HepG2 (cell line): Measurements from ENCODE around the gene LTB4R. TPM values are rescaled to one million over a fixed set of nuclear protein-coding genes. Genes with fewer than 3 reads are reported as not detected.

ENCODE experiments used
- ATF7 ChIP-seq, 2 experiments: fragments of 450-650 bp in 1 of 2; sonication (generic) in 1 of 2; formaldehyde crosslinking in 1 of 2; IDR thresholded peaks; 2 replicates each; pipeline versions ENCODE4 v1.4.0 to v1.6.1; 2016 to 2020; ENCODE audit warnings: antibody characterized with exemption in 1 of 2, mild to moderate bottlenecking in 1 of 2, missing genetic modification reagents in 1 of 2
- CENPT ChIP-seq: sonication (generic); formaldehyde crosslinking; IDR thresholded peaks from 2 replicates; pipeline ENCODE4 v1.8.0; 2022; ENCODE audit warnings: low read depth, mild to moderate bottlenecking, moderate library complexity, missing genetic modification reagents
- EEA1 ChIP-seq: sonication (generic); formaldehyde crosslinking; IDR thresholded peaks from 2 replicates; pipeline ENCODE4 v1.5.1; 2020; ENCODE audit warnings: mild to moderate bottlenecking, missing genetic modification reagents, borderline replicate concordance
- HIVEP1 ChIP-seq: sonication (generic); formaldehyde crosslinking; IDR thresholded peaks from 2 replicates; pipeline ENCODE4 v1.4.0; 2020; ENCODE audit warnings: mild to moderate bottlenecking, missing genetic modification reagents
- KAT8 ChIP-seq: IDR thresholded peaks from 2 replicates; pipeline ENCODE4 v1.6.1; 2016; ENCODE audit warnings: missing genetic modification reagents, missing compliant biosample characterization
- MEF2D ChIP-seq: sonication (generic); formaldehyde crosslinking; IDR thresholded peaks from 2 replicates; pipeline ENCODE4 v1.5.1; 2020; ENCODE audit warnings: mild to moderate bottlenecking, missing genetic modification reagents
- MIXL1 ChIP-seq: IDR thresholded peaks from 2 replicates; pipeline ENCODE4 v1.6.1; 2016
- ONECUT2 ChIP-seq: sonication (generic); formaldehyde crosslinking; IDR thresholded peaks from 2 replicates; pipeline ENCODE4 v1.4.0; 2020; ENCODE audit warnings: missing genetic modification reagents
- RNF2 ChIP-seq: fragments of 450-650 bp; conservative IDR thresholded peaks from 2 replicates; pipeline ENCODE4 v1.6.1; 2016; ENCODE audit warnings: low read depth
- SETDB1 ChIP-seq: sonication (generic); formaldehyde crosslinking; IDR thresholded peaks from 2 replicates; pipeline ENCODE4 v1.5.1; 2020; ENCODE audit warnings: missing genetic modification reagents, mild to moderate bottlenecking, borderline replicate concordance
- SRSF1 ChIP-seq: fragments of 200-400 bp; formaldehyde crosslinking; optimal IDR thresholded peaks from 2 replicates; pipeline ENCODE3; 2017; ENCODE audit warnings: mild to moderate bottlenecking, low read depth, low read length, moderate library complexity
- THRA ChIP-seq: sonication (generic); formaldehyde crosslinking; IDR thresholded peaks from 2 replicates; pipeline ENCODE4 v1.4.0; 2020; ENCODE audit warnings: missing genetic modification reagents, borderline replicate concordance
- ZNF24 ChIP-seq: fragments of 450-650 bp; IDR thresholded peaks from 2 replicates; pipeline ENCODE4 v1.6.1; 2017; ENCODE audit warnings: antibody characterized with exemption, mild to moderate bottlenecking
- ZNF510 ChIP-seq: sonication (generic); formaldehyde crosslinking; IDR thresholded peaks from 2 replicates; pipeline ENCODE4 v1.4.0; 2020; ENCODE audit warnings: low read depth, mild to moderate bottlenecking, missing genetic modification reagents
- ZNF660 ChIP-seq: sonication (generic); formaldehyde crosslinking; IDR thresholded peaks from 2 replicates; pipeline ENCODE4 v1.5.1; 2020; ENCODE audit warnings: mild to moderate bottlenecking, low read depth, missing genetic modification reagents, borderline replicate concordance
- ZNF737 ChIP-seq: sonication (generic); formaldehyde crosslinking; IDR thresholded peaks from 2 replicates; pipeline ENCODE4 v1.5.0; 2020; ENCODE audit warnings: missing genetic modification reagents, mild to moderate bottlenecking, borderline replicate concordance
- ZNF83 ChIP-seq: sonication (generic); formaldehyde crosslinking; IDR thresholded peaks from 2 replicates; pipeline ENCODE4 v1.4.0; 2020; ENCODE audit warnings: missing genetic modification reagents, mild to moderate bottlenecking, borderline replicate concordance
- polyA plus RNA-seq, 8 experiments: library from polyadenylated mRNA; depleted of rRNA in 3 of 8; stranded (reverse) in 7 of 8; unstranded in 1 of 8; fragments of >200 nt; fragmentation: Illumina TruSeq in 4 of 8; extraction: Trizol in 4 of 8; gene quantifications; 2 replicates each; pipeline versions ENCODE4 v1.2.1 to v1.2.3, GENCODE V29; 2011 to 2016; ENCODE audit warnings: low read depth in 4 of 8, missing spikeins in 1 of 8, mixed read lengths in 1 of 8; ENCODE audit not compliant: insufficient read depth in 1 of 8
- total RNA-seq, 5 experiments: library from RNA; depleted of rRNA; stranded (reverse); fragments of >200 nt; fragmentation: Illumina TruSeq; extraction: Trizol; gene quantifications; 2 replicates each; pipeline ENCODE4 v1.2.3, GENCODE V29; 2016; ENCODE audit warnings: low read depth in 1 of 5
- TF ChIP-seq, protein P1 (sequence below): sonication (generic); formaldehyde crosslinking; IDR thresholded peaks from 2 replicates; pipeline ENCODE4 v1.5.0; 2020; ENCODE audit warnings: missing genetic modification reagents
- TF ChIP-seq, protein P2 (sequence below): sonication (generic); formaldehyde crosslinking; IDR thresholded peaks from 2 replicates; pipeline ENCODE4 v1.4.0; 2020; ENCODE audit warnings: missing genetic modification reagents, mild to moderate bottlenecking, borderline replicate concordance
- TF ChIP-seq, protein P3 (sequence below): sonication (generic); formaldehyde crosslinking; IDR thresholded peaks from 2 replicates; pipeline ENCODE4 v1.8.1; 2023; ENCODE audit warnings: mild to moderate bottlenecking, inconsistent platforms, moderate library complexity, missing genetic modification reagents, borderline replicate concordance
- TF ChIP-seq, protein P4 (sequence below): sonication (generic); formaldehyde crosslinking; IDR thresholded peaks from 2 replicates; pipeline ENCODE4 v1.4.0; 2020; ENCODE audit warnings: missing genetic modification reagents

Gene LTB4R
- total and polyA plus RNA-seq, 2 of the 13 experiments (the other 11 are each of a cell fraction or from before 2014, with no cell fraction given): 3.2 to 8.2 TPM

- TF ChIP-seq, protein P1, sequence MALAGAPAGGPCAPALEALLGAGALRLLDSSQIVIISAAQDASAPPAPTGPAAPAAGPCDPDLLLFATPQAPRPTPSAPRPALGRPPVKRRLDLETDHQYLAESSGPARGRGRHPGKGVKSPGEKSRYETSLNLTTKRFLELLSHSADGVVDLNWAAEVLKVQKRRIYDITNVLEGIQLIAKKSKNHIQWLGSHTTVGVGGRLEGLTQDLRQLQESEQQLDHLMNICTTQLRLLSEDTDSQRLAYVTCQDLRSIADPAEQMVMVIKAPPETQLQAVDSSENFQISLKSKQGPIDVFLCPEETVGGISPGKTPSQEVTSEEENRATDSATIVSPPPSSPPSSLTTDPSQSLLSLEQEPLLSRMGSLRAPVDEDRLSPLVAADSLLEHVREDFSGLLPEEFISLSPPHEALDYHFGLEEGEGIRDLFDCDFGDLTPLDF (CRISPR knock-in tag): no peak
- TF ChIP-seq ZNF24 (no peak), ZNF737 (CRISPR knock-in tag) (no peak), RNF2 (no peak), SRSF1 (peak; percentile 49), ATF7 (IDR thresholded peaks at IDR 0.05) (no peak), ATF7 (CRISPR knock-in tag; IDR thresholded peaks at IDR 0.05) (0 out of 2 replicates have a peak, but pooled peaks have one; percentile 7), MEF2D (CRISPR knock-in tag) (no peak), ZNF83 (CRISPR knock-in tag) (no peak), MIXL1 (CRISPR knock-in tag) (no peak), HIVEP1 (CRISPR knock-in tag) (peak; percentile 46; the same call in 1 of the 2 replicates), KAT8 (CRISPR knock-in tag) (no peak), ZNF660 (no peak), SETDB1 (CRISPR knock-in tag) (no peak), ONECUT2 (CRISPR knock-in tag) (no peak), CENPT (CRISPR knock-in tag) (no peak), THRA (CRISPR knock-in tag) (no peak), EEA1 (0 out of 2 replicates have a peak, but pooled peaks have one; percentile 52), ZNF510 (CRISPR knock-in tag) (no peak)
- TF ChIP-seq, protein P2, sequence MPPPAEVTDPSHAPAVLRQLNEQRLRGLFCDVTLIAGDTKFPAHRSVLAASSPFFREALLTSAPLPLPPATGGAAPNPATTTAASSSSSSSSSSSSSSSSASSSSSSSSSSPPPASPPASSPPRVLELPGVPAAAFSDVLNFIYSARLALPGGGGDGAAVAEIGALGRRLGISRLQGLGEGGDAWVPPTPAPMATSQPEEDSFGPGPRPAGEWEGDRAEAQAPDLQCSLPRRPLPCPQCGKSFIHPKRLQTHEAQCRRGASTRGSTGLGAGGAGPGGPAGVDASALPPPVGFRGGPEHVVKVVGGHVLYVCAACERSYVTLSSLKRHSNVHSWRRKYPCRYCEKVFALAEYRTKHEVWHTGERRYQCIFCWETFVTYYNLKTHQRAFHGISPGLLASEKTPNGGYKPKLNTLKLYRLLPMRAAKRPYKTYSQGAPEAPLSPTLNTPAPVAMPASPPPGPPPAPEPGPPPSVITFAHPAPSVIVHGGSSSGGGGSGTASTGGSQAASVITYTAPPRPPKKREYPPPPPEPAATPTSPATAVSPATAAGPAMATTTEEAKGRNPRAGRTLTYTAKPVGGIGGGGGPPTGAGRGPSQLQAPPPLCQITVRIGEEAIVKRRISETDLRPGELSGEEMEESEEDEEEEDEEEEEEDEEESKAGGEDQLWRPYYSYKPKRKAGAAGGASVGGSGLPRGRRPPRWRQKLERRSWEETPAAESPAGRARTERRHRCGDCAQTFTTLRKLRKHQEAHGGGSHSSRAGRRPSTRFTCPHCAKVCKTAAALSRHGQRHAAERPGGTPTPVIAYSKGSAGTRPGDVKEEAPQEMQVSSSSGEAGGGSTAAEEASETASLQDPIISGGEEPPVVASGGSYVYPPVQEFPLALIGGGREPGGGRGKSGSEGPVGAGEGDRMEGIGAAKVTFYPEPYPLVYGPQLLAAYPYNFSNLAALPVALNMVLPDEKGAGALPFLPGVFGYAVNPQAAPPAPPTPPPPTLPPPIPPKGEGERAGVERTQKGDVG (CRISPR knock-in tag): no peak
- TF ChIP-seq, protein P3, sequence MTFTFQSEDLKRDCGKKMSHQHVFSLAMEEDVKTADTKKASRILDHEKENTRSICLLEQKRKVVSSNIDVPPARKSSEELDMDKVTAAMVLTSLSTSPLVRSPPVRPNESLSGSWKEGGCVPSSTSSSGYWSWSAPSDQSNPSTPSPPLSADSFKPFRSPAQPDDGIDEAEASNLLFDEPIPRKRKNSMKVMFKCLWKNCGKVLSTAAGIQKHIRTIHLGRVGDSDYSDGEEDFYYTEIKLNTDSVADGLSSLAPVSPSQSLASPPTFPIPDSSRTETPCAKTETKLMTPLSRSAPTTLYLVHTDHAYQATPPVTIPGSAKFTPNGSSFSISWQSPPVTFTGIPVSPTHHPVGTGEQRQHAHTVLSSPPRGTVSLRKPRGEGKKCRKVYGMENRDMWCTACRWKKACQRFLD: no peak
- TF ChIP-seq, protein P4, sequence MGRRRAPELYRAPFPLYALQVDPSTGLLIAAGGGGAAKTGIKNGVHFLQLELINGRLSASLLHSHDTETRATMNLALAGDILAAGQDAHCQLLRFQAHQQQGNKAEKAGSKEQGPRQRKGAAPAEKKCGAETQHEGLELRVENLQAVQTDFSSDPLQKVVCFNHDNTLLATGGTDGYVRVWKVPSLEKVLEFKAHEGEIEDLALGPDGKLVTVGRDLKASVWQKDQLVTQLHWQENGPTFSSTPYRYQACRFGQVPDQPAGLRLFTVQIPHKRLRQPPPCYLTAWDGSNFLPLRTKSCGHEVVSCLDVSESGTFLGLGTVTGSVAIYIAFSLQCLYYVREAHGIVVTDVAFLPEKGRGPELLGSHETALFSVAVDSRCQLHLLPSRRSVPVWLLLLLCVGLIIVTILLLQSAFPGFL (CRISPR knock-in tag): no peak
These were observed 23.4 kb downstream of the LTB4R start, which contains the start of gene ADCY4 (continued) for GRCh38 chr14:24334431-24335291.
